Cerebellar nuclear complex (tissue), 1 donor: ENCODE measurements around the gene TCF23.
"Not testable (repeated sequence)": the region's sequence is repeated elsewhere in the genome, so short reads cannot be mapped to it uniquely, and the experiment has no call there.

Experiments
- DNase-seq, 2 experiments: peaks; one replicate each; lab custom pipeline; 2025; lab: John Stamatoyannopoulos, UW

The TCF23 gene

DNA sequence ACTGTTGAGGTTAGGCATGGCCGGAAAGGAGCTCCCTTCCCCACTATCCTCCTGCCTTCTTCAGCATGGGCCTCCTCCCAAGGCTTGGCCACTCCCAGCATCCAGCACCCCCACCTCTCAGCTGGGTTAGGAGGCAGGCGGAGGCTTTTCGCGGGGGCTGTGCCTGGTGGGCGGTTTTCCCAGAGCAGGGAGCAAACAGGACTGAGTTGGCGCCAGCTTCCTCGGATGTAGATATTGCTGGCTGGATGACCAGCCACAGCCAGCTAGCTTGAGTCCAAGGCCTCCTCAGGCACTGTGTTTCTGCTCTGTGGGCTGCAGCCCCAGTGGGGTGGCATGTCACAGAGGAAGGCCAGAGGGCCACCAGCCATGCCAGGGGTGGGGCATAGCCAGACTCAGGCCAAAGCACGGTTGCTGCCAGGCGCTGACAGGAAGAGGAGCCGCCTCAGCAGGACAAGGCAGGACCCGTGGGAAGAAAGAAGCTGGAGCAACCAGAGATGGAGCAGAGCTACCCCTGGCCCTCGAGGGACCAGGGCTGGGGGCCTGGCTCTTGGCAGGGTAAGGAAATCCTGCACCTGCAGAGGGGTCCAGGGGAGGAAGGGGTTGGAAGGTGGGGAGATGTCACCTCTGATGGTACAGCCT, at the start of gene TCF23:
TSS of gene TCF23 (plus strand) at position 204 of the 639 bp plus-strand sequence. CDS start at position 334, 130 bp downstream.
- DNase-seq = no peak

GRCh38 chr2:27099334-27099955, 49.4 kb upstream of the TCF23 start:
- no peak for DNase-seq

DNA sequence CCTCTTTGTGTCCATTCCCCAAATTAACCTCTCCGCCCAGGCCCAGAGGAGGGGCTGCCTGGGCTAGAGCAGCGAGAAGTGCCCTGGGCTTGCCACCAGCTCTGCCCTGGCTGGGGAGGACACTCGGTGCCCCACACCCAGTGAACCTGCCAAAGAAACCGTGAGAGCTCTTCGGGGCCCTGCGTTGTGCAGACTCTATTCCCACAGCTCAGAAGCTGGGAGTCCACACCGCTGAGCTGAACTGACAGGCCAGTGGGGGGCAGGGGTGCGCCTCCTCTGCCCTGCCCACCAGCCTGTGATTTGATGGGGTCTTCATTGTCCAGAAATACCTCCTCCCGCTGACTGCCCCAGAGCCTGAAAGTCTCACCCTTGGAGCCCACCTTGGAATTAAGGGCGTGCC, 48.8 kb upstream of the TCF23 start:
- DNase-seq = no peak

GRCh38 chr2:27102329-27102728, 46.5 kb upstream of the TCF23 start:
- DNase-seq = no peak

DNA sequence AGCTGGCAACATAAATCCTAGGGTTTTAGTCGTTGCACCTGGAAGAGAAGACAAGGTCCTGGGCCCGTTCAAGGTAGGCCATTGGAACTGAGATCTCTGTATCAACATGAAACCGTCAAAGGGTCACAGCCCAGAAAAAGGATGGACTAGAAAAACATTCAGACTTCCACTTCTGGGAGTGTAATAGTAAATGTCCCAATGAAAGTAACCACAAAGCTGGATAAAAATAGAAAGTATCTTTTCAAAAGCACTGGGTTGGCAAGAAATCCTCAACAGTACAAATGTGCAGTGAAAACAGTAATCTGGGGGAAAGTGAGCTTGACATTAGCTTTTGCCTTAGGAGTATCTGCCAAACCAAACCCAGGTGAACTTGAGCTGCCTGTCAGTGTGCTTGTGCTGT, 42.8 kb upstream of the TCF23 start:
- DNase-seq = no peak

- no peak for DNase-seq
These were observed 40.6 kb upstream of the TCF23 start for GRCh38 chr2:27108221-27108620.

DNA sequence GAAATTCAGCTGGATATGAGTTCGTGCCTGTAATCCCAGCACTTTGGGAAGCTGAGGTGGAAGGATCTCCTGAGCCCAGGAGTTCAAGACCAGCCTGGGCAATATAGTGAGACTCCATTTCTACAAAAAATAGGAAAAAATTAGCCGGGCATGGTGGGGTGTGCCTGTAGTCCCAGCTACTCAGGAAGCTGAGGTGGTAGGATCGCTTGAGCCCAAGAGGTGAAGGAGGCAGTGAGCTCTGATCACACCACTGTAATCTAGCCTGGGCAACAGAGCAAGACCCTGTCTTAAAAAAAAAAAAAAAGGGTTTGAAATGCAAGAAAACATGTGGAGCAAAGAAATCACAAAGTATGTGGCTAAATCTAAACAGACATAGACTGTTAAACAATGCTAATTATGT, 39.7 kb upstream of the TCF23 start:
- DNase-seq = no peak

DNA sequence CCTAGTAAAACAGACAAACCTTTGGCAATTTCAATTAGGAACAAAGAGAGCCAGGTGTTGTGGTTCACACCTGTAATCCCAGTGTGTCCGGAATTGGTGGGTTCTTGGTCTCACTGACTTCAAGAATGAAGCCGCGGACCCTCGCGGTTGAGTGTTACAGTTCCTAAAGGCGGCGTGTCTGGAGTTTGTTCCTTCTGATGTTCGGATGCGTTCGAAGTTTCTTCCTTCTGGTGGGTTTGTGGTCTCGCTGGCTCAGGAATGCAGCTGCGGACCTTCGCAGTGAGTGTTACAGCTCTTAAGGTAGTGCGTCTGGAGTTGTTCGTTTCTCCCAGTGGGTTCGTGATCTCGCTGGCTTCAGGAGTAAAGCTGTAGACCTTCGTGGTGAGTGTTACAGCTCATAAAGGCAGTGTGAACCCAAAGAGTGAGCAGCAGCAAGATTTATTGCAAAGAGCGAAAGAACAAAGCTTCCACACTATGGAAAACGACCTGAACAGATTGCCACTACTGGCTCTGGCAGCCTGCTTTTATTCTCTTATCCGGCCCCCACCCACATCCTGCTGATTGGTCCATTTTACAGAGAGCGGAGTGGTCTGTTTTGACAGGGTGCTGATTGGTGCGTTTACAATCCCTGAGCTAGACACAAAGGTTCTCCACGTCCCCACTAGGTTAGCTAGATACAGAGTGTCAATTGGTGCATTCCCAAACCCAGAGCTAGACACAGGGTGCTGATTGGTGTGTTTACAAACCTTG, 38.0 kb upstream of the TCF23 start:
- DNase-seq = not testable (repeated sequence)

- not testable (repeated sequence) for DNase-seq
These were observed 37.3 kb upstream of the TCF23 start for GRCh38 chr2:27111392-27112078.

DNA sequence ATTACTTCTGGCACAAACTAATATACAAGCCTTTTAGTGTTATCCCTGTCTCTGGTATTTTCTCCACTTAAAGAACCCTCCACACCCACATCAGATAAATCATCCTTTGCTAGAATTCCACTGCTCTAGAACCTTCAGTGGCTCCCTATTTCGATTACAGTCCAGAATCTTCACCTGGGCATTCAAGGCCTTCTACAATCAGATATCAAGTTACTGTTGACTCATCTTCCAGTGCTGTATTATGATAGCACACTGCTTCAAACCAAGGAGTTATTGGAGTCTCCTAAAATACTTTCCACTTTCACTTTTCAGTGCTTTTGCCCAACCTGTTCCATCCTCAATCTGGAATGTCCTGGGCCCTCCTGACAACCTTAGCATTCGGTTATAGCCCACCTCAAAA, 33.3 kb upstream of the TCF23 start:
- no peak for DNase-seq

GRCh38 chr2:27117995-27118524, 30.7 kb upstream of the TCF23 start:
- no peak for DNase-seq

DNA sequence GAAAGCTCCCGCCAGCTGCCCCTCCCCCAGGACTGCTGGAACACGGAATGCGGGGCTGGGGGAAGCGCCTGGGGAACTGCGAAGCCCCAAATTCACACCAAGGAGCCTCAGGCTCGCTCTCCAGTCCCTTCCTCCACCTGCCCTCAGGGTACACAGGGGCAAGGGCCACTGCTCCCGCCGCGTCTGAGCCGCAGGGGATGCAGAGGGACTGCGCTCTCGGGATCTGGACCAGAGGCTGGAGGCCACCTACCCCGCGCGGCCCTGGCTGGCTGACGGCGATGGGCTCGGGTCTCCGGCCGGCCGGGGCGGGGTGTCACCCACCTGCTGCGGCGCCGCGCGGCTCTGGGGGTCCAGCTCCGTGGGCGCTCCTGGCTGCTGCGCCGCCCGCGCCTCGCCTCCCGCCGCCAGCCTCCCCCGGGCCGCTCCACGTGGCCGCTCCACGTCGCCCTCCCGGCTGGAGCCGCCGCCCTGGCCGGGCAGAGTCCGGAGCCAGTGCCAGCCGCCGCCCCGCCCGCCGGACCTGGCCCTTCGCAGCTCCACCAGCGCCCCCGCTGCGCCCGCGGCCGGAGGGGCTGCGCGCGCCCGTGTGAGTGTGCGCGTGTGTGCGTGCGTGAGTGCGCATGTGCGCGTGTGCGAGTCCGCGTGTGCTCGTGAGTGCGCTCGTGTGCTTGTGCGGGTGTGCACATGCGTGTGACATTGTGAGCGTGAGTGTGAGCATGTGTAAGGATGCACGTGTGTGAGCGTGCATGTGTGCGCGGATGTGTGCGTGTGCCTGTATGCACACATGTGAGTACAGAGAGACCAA, 30.1 kb upstream of the TCF23 start, which contains the start of gene CGREF1:
TSS of gene CGREF1 (minus strand) at position 604 of the 805 bp plus-strand sequence. CDS start 14,762 bp downstream, outside the sequence.
- no peak for DNase-seq

DNA sequence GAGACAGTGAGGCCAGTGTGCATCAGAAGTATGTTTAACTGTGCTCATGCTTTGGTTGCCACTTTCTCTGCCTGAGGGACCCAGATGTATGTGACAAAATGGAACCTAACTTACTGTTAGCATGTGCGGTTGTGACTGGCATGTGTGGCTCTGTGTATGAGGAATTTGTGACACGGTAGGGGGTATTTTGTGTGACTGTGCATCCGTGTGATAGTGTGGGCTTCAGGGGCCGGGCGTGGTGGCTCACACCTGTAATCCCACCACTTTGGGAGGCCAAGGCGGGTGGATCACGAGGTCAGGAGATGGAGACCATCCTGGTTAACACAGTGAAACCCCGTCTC, 29.5 kb upstream of the TCF23 start:
- DNase-seq = not testable (repeated sequence)

DNA sequence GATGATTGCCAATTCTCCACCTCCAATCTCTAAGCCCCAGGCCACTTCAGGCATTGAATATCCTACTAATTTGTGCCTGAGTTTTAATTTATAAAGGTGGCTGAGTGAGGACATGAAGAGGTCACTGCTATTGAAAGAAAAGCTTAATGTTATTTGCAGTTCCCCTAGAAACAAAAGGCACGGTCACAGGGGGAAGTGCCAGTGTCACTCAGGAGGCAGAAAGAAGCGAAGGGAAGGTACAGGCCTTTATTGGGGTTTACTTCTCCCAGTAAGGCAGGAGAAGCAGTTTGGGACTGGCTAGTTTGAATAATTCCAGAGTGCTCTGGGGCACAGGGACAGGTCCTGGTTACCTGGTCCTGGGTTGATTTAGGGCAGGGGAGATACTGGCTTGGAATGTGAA, 26.9 kb upstream of the TCF23 start:
- no peak for DNase-seq

DNA sequence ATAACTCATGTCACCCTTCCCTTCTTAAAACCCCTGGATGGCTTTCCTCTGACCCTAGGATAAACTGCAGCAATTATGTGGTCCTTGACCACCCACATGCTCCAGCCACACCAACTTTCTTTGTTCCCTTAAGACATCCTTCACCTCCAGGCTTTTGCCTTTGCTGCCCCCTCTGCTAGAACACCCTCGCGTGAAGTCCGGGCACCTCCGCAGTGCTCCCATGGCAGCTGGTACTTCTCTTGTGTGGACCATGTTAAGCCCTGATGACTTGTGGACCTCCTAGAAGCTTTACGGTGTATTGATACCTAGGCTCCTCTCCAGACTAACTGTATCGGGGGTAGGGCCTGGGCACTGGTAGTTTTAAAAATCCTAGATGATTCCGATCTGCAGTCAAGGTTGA, 26.0 kb upstream of the TCF23 start:
- no peak for DNase-seq

GRCh38 chr2:27123302-27124150, 25.3 kb upstream of the TCF23 start, which contains the start of gene ABHD1:
Gene ABHD1, plus strand, starts transcription at chr2:27123815. Its CDS starts 134 bp downstream, at chr2:27123949.
- no peak for DNase-seq

- no peak for DNase-seq
These were observed 23.7 kb upstream of the TCF23 start for GRCh38 chr2:27125104-27125503.

- no peak for DNase-seq
These were observed 22.5 kb upstream of the TCF23 start for GRCh38 chr2:27126252-27126710.

DNA sequence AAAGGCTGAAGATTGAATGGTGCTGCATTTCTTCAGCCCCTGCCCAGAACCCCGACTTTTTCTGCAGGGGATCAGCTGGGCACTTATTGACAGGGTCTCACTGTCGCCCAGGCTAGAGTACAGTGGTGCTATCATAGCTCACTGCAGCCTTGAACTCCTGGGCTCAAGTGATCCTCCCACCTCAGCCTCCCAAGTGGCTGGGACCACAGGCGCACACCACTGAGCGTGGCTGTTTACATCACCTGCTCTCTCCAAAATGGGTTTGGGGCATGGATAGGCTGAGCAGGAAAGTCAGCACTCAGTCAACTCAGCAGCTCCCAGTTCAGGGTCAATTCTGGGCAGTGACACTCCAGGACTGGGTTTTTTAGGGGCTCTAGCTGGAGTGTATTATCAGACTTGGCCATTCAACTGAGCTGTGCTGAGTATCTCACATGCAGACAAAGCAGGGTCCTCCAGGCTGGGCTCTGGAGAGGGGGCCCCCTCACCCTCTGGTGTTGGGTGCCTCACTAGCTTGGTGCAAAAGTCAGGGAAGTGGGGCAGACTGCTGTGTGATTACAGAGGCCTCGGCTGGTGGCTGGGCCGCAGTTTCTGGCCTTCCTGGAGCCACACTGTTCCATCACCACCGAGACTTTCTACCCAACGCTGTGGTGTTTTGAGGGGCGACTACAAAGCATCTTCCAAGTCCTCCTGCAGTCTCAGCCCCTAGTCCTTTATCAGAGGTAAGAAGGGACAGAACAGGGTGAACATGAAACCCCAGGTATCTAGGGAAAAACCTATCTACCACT, 20.7 kb upstream of the TCF23 start:
- no peak for DNase-seq
